Activated T-helper 17 cell treated with anti-CD3 and anti-CD28 coated beads, Interleukin-2, amount 50 U/mL, for 72 hours (primary cell): ENCODE data around the gene HOXA6. TPM values are rescaled to one million over a fixed set of nuclear protein-coding genes. Genes with fewer than 3 reads are reported as not detected.

Source experiments
- ATAC-seq: fragments of 150-1000 bp; cut with Tn5 transposase; replicated peaks from 2 replicates; pipeline ENCODE4 v1.10.0; 2021; ENCODE audit warnings: mild to moderate bottlenecking, moderate library complexity
- H3K27ac Mint-ChIP-seq: one replicate; pipeline ENCODE4 v1.8.0; 2022; ENCODE audit warnings: mixed read lengths
- H3K27me3 Mint-ChIP-seq: one replicate; pipeline ENCODE4 v1.8.0; 2022; ENCODE audit warnings: mixed read lengths
- H3K36me3 Mint-ChIP-seq: one replicate; pipeline ENCODE4 v1.8.0; 2022; ENCODE audit warnings: low read depth, mild to moderate bottlenecking, mixed read lengths
- H3K4me1 Mint-ChIP-seq: one replicate; pipeline ENCODE4 v1.8.0; 2022; ENCODE audit warnings: mixed read lengths
- H3K4me3 Mint-ChIP-seq: one replicate; pipeline ENCODE4 v1.8.0; 2022; ENCODE audit warnings: mild to moderate bottlenecking, mixed read lengths
- H3K9me3 Mint-ChIP-seq: one replicate; pipeline ENCODE4 v1.8.0; 2022; ENCODE audit warnings: mixed read lengths
- total RNA-seq, 2 donors: library from RNA; stranded (reverse); gene quantifications; one replicate each; pipeline ENCODE4 v1.2.3, GENCODE V29; 2022

Gene HOXA6
- total RNA-seq, 2 donors from 2014 or later, result not detected

- peak overlapping the region; percentile 73 for H3K4me3 Mint-ChIP-seq
- H3K27me3 Mint-ChIP-seq, result peaks cover 64% of the 10 kb centered on the region
- no peak for ATAC-seq
- peaks cover 24% of the 10 kb centered on the region for H3K36me3 Mint-ChIP-seq
- no peaks in the 10 kb centered on the region for H3K9me3 Mint-ChIP-seq
- H3K4me1 Mint-ChIP-seq, result peaks cover 16% of the 10 kb centered on the region
- H3K27ac Mint-ChIP-seq, result no peak overlapping the region
Observed at GRCh38 chr7:27187475-27188385, 40.2 kb upstream of the HOXA6 start.

- Mint-ChIP-seq H3K4me3 (no peak overlapping the region), H3K27ac (no peak overlapping the region), H3K9me3 (no peaks in the 10 kb centered on the region), H3K36me3 (peaks cover 24% of the 10 kb centered on the region), H3K4me1 (peaks cover 16% of the 10 kb centered on the region), H3K27me3 (peaks cover 66% of the 10 kb centered on the region)
- no peak for ATAC-seq
Observed at GRCh38 chr7:27186668-27187474, 39.3 kb upstream of the HOXA6 start.

GRCh38 chr7:27185854-27186667, 38.5 kb upstream of the HOXA6 start:
- no peak for ATAC-seq
- Mint-ChIP-seq H3K27ac (no peak overlapping the region), H3K9me3 (no peaks in the 10 kb centered on the region), H3K4me3 (peak overlapping the region; percentile 77), H3K4me1 (peaks cover 16% of the 10 kb centered on the region), H3K36me3 (peaks cover 24% of the 10 kb centered on the region), H3K27me3 (peaks cover 63% of the 10 kb centered on the region)

GRCh38 chr7:27185013-27185853, 37.7 kb upstream of the HOXA6 start, which contains the start of gene HOXA11:
Gene HOXA11, minus strand, starts transcription at chr7:27185232. Its CDS starts 88 bp downstream, at chr7:27185144.
- H3K4me1 Mint-ChIP-seq, result peaks cover 16% of the 10 kb centered on the region
- H3K36me3 Mint-ChIP-seq, result peaks cover 24% of the 10 kb centered on the region
- H3K9me3 Mint-ChIP-seq, result no peaks in the 10 kb centered on the region
- H3K27ac Mint-ChIP-seq, result no peak within 1 kb of the TSS
- H3K4me3 Mint-ChIP-seq, result peak within 1 kb of the TSS; percentile 77
- peak; percentile 23 for ATAC-seq
- H3K27me3 Mint-ChIP-seq, result peaks cover 59% of the 10 kb centered on the region

- Mint-ChIP-seq H3K36me3 (peaks cover 24% of the 10 kb centered on the region), H3K27me3 (peaks cover 57% of the 10 kb centered on the region), H3K27ac (no peak overlapping the region), H3K9me3 (no peaks in the 10 kb centered on the region), H3K4me3 (peak overlapping the region; percentile 77), H3K4me1 (peaks cover 21% of the 10 kb centered on the region)
- ATAC-seq, result peak; percentile 44
Observed at GRCh38 chr7:27184337-27185012, 36.9 kb upstream of the HOXA6 start.

GRCh38 chr7:27183682-27184336, 36.2 kb upstream of the HOXA6 start:
- no peak for ATAC-seq
- peak overlapping the region; percentile 77 for H3K4me3 Mint-ChIP-seq
- peaks cover 21% of the 10 kb centered on the region for H3K4me1 Mint-ChIP-seq
- H3K36me3 Mint-ChIP-seq, result peaks cover 24% of the 10 kb centered on the region
- peaks cover 63% of the 10 kb centered on the region for H3K27me3 Mint-ChIP-seq
- no peak overlapping the region for H3K27ac Mint-ChIP-seq
- H3K9me3 Mint-ChIP-seq, result no peaks in the 10 kb centered on the region

- Mint-ChIP-seq H3K4me3 (peak overlapping the region; percentile 77), H3K27ac (no peak overlapping the region), H3K36me3 (peaks cover 21% of the 10 kb centered on the region), H3K27me3 (peaks cover 57% of the 10 kb centered on the region), H3K4me1 (peaks cover 15% of the 10 kb centered on the region), H3K9me3 (no peaks in the 10 kb centered on the region)
- ATAC-seq, result no peak
Observed at GRCh38 chr7:27182861-27183681, 35.5 kb upstream of the HOXA6 start.

- Mint-ChIP-seq H3K27ac (no peak overlapping the region), H3K4me1 (peaks cover 15% of the 10 kb centered on the region), H3K4me3 (no peak overlapping the region), H3K9me3 (no peaks in the 10 kb centered on the region), H3K36me3 (peaks cover 17% of the 10 kb centered on the region), H3K27me3 (peaks cover 60% of the 10 kb centered on the region)
- no peak for ATAC-seq
Observed at GRCh38 chr7:27182285-27182841, 34.8 kb upstream of the HOXA6 start.

- no peak for ATAC-seq
Observed at GRCh38 chr7:27181795-27182275, 34.3 kb upstream of the HOXA6 start.

GRCh38 chr7:27180431-27181420, 33.2 kb upstream of the HOXA6 start:
- Mint-ChIP-seq H3K27me3 (peaks cover 48% of the 10 kb centered on the region), H3K27ac (no peak overlapping the region), H3K36me3 (peaks cover 11% of the 10 kb centered on the region), H3K4me1 (peaks cover 11% of the 10 kb centered on the region), H3K4me3 (no peak overlapping the region), H3K9me3 (no peaks in the 10 kb centered on the region)
- no peak for ATAC-seq

More at GRCh38 chr7:27181795-27182275, 34.3 kb upstream of the HOXA6 start:
- Mint-ChIP-seq H3K27ac (no peak overlapping the region), H3K27me3 (peaks cover 54% of the 10 kb centered on the region), H3K4me1 (peaks cover 15% of the 10 kb centered on the region), H3K4me3 (no peak overlapping the region), H3K9me3 (no peaks in the 10 kb centered on the region), H3K36me3 (peaks cover 17% of the 10 kb centered on the region)
